GM12891 (cell line): Measurements from ENCODE around the gene STK24.
"Not testable (repeated sequence)": the region's sequence is repeated elsewhere in the genome, so short reads cannot be mapped to it uniquely, and the experiment has no call there.

Experiments used
- POLR2A ChIP-seq: IDR thresholded peaks from 2 replicates; pipeline ENCODE4 v1.6.1; 2011; ENCODE audit warnings: low read depth, low read length, control low read depth
- POLR2AphosphoS5 ChIP-seq: IDR thresholded peaks from 2 replicates; pipeline ENCODE4 v1.6.1; 2011; ENCODE audit warnings: low read depth, low read length, control low read depth
- POU2F2 ChIP-seq: IDR thresholded peaks from 2 replicates; pipeline ENCODE4 v1.6.1; 2011; ENCODE audit warnings: low read depth, mild to moderate bottlenecking, control low read depth, low read length, moderate library complexity
- TAF1 ChIP-seq: IDR thresholded peaks from 2 replicates; pipeline ENCODE4 v1.6.1; 2011; ENCODE audit warnings: low read depth, low read length, control low read depth

DNA sequence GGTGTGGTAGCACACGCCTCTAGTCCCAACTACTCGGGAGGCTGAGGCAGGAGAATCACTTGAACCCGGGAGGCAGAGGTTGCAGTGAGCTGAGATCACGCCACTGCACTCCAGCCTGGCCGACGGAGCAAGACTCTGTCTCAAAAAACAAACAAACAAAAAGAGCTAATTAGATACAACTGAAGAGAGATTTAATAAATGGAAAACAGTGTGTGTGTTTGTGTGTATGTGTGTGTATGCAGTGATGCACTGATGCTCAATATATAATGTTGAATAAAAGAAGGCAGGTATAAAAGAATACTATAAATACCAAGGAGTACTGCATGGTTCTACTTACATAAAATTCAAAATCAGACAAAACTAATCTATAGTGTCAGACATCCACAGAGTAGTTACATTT is 13.6 kb upstream of the STK24 start:
- not testable (repeated sequence) for TF ChIP-seq POLR2AphosphoS5, POLR2A, TAF1, POU2F2
